ENCODE data around the gene CRMP1.

GRCh38 chr4:5821665-5822358, 71.1 kb downstream of the CRMP1 start:
- TF ChIP-seq POLR2A (IDR thresholded peaks at IDR 0.05) (no peak), POLR2AphosphoS5 (IDR thresholded peaks at IDR 0.05) (no peak), CTCF (IDR thresholded peaks at IDR 0.05) (peak in 1 of 2 donors; percentile 29)
